ENCODE measurements around the gene CCDC190. TPM values are rescaled to one million over a fixed set of nuclear protein-coding genes. Genes with fewer than 3 reads are reported as not detected.

The CCDC190 gene
- polyA plus RNA-seq, 1 donor (not counting 4 experiments of a cell fraction or from before 2014, with no cell fraction given) = 0.07 TPM

GRCh38 chr1:162876751-162877150 is 15.8 kb upstream of the CCDC190 start:
- TF ChIP-seq CTCF (optimal IDR thresholded peaks at IDR 0.05 in 1 of 3, IDR thresholded peaks at IDR 0.05 in 1 of 3, conservative IDR thresholded peaks at IDR 0.05 in 1 of 3; ENCODE audit: extremely low read depth in 1 of 3, insufficient read depth in 2 of 3, low read length in 3 of 3) (no peak), EZH2 (IDR thresholded peaks at IDR 0.05; ENCODE audit: low read length) (no peak)
- no peaks in the 10 kb centered on the region for H3K4me1 ChIP-seq (ENCODE audit: control insufficient read depth, extremely low read depth, insufficient read depth, low read length)
- no peak overlapping the region for H3K27ac ChIP-seq (ENCODE audit: control insufficient read depth, insufficient read depth, low read length)
- no peaks in the 10 kb centered on the region for H3K9me3 ChIP-seq (ENCODE audit: control insufficient read depth, low read depth, low read length)
- DNase-seq (ENCODE audit: low read depth, low spot score) (no peak), FAIRE-seq (no peak)
- no peaks in the 10 kb centered on the region for H3K36me3 ChIP-seq (ENCODE audit: control insufficient read depth in 2 of 2, extremely low read depth in 1 of 2, insufficient read depth in 2 of 2, low read length in 2 of 2)
- no peaks in the 10 kb centered on the region for H3K9me1 ChIP-seq (ENCODE audit: control insufficient read depth, extremely low read depth, insufficient read depth, low read length)
- dilution Hi-C loops (cut with MboI; ENCODE audit: extremely low pct_ligation_motif_present, low sequenced_read_pairs) = no loop called here
- no peaks in the 10 kb centered on the region for H3K27me3 ChIP-seq (ENCODE audit: control insufficient read depth, extremely low read depth, insufficient read depth, low read length)
- H3K9ac ChIP-seq (ENCODE audit: control insufficient read depth, extremely low read depth, insufficient read depth, low read length) = no peak overlapping the region
- H3K79me2 ChIP-seq (ENCODE audit: control insufficient read depth, insufficient read depth, low read length) = no peaks in the 10 kb centered on the region
- no peak overlapping the region for H2AFZ ChIP-seq (ENCODE audit: control insufficient read depth, low read length)
- no peak overlapping the region for H3K4me2 ChIP-seq (ENCODE audit: control insufficient read depth, extremely low read depth, insufficient read depth, low read depth, low read length)
- no peaks in the 10 kb centered on the region for H4K20me1 ChIP-seq (ENCODE audit: control insufficient read depth, extremely low read depth, insufficient read depth, low read length)
- H3K4me3 ChIP-seq (ENCODE audit: control insufficient read depth in 2 of 3, extremely low read depth in 1 of 3, insufficient read depth in 2 of 3, low read depth in 1 of 3, low read length in 3 of 3) = no peak overlapping the region

- Histone ChIP-seq H3K4me2 (ENCODE audit: control insufficient read depth, extremely low read depth, insufficient read depth, low read depth, low read length) (no peak overlapping the region), H3K9me1 (ENCODE audit: control insufficient read depth, extremely low read depth, insufficient read depth, low read length) (no peaks in the 10 kb centered on the region), H3K4me3 (ENCODE audit: control insufficient read depth in 2 of 3, extremely low read depth in 1 of 3, insufficient read depth in 2 of 3, low read depth in 1 of 3, low read length in 3 of 3) (no peak overlapping the region), H3K79me2 (ENCODE audit: control insufficient read depth, insufficient read depth, low read length) (no peaks in the 10 kb centered on the region), H3K9me3 (ENCODE audit: control insufficient read depth, low read depth, low read length) (no peaks in the 10 kb centered on the region), H3K27ac (ENCODE audit: control insufficient read depth, insufficient read depth, low read length) (no peak overlapping the region), H3K36me3 (ENCODE audit: control insufficient read depth in 2 of 2, extremely low read depth in 1 of 2, insufficient read depth in 2 of 2, low read length in 2 of 2) (no peaks in the 10 kb centered on the region), H3K27me3 (ENCODE audit: control insufficient read depth, extremely low read depth, insufficient read depth, low read length) (no peaks in the 10 kb centered on the region), H2AFZ (ENCODE audit: control insufficient read depth, low read length) (no peak overlapping the region), H3K9ac (ENCODE audit: control insufficient read depth, extremely low read depth, insufficient read depth, low read length) (no peak overlapping the region), H4K20me1 (ENCODE audit: control insufficient read depth, extremely low read depth, insufficient read depth, low read length) (no peaks in the 10 kb centered on the region), H3K4me1 (ENCODE audit: control insufficient read depth, extremely low read depth, insufficient read depth, low read length) (no peaks in the 10 kb centered on the region)
- no peak for DNase-seq (ENCODE audit: low read depth, low spot score)
- dilution Hi-C loops (cut with MboI; ENCODE audit: extremely low pct_ligation_motif_present, low sequenced_read_pairs) = no loop called here
- FAIRE-seq = no peak
- TF ChIP-seq EZH2 (IDR thresholded peaks at IDR 0.05; ENCODE audit: low read length) (no peak), CTCF (optimal IDR thresholded peaks at IDR 0.05 in 1 of 3, IDR thresholded peaks at IDR 0.05 in 1 of 3, conservative IDR thresholded peaks at IDR 0.05 in 1 of 3; ENCODE audit: extremely low read depth in 1 of 3, insufficient read depth in 2 of 3, low read length in 3 of 3) (peak in 1 of 3 experiments; percentile 39)
These were observed 13.0 kb upstream of the CCDC190 start for GRCh38 chr1:162873671-162874666.
